ENCODE results near the gene F2RL1.
"Not testable (repeated sequence)": the region's sequence is repeated elsewhere in the genome, so short reads cannot be mapped to it uniquely, and the experiment has no call there.

The F2RL1 gene

GRCh38 chr5:76818844-76819831 lies at the start of gene F2RL1:
F2RL1 (plus strand) TSS chr5:76819030; CDS start chr5:76819183, 153 bp downstream.
- peak; percentile 82 for DNase-seq

- DNase-seq: not testable (repeated sequence)
These were observed 47.8 kb upstream of the F2RL1 start for GRCh38 chr5:76771041-76771440.

- DNase-seq: peak; percentile 23
These were observed 47.0 kb upstream of the F2RL1 start for GRCh38 chr5:76771705-76772405.

GRCh38 chr5:76775921-76776320 lies 42.9 kb upstream of the F2RL1 start:
- DNase-seq: no peak

- no peak for DNase-seq
These were observed 42.4 kb upstream of the F2RL1 start for GRCh38 chr5:76776391-76776790.

- DNase-seq: not testable (repeated sequence)
These were observed 38.2 kb upstream of the F2RL1 start for GRCh38 chr5:76780616-76781015.

- DNase-seq: no peak
These were observed 37.1 kb upstream of the F2RL1 start for GRCh38 chr5:76781775-76782174.

GRCh38 chr5:76782444-76782843 lies 36.4 kb upstream of the F2RL1 start:
- DNase-seq: no peak

- peak; percentile 52 for DNase-seq
These were observed 31.6 kb upstream of the F2RL1 start for GRCh38 chr5:76787237-76787636.

GRCh38 chr5:76788362-76788761 lies 30.5 kb upstream of the F2RL1 start:
- DNase-seq: no peak

- not testable (repeated sequence) for DNase-seq
These were observed 29.6 kb upstream of the F2RL1 start for GRCh38 chr5:76789275-76789674.

GRCh38 chr5:76789991-76790581 lies 28.7 kb upstream of the F2RL1 start:
- DNase-seq: peak; percentile 78

GRCh38 chr5:76790632-76791290 lies 28.1 kb upstream of the F2RL1 start:
- peak; percentile 97 for DNase-seq

- no peak for DNase-seq
These were observed 27.4 kb upstream of the F2RL1 start for GRCh38 chr5:76791461-76791860.

- DNase-seq: peak; percentile 59
These were observed 24.0 kb upstream of the F2RL1 start for GRCh38 chr5:76794871-76795270.

GRCh38 chr5:76799588-76799987 lies 19.2 kb upstream of the F2RL1 start:
- no peak for DNase-seq

GRCh38 chr5:76800579-76800978 lies 18.3 kb upstream of the F2RL1 start:
- DNase-seq: no peak

- no peak for DNase-seq
These were observed 17.5 kb upstream of the F2RL1 start for GRCh38 chr5:76801159-76801802.

GRCh38 chr5:76801803-76802195 lies 17.0 kb upstream of the F2RL1 start:
- DNase-seq: no peak

GRCh38 chr5:76804266-76804665 lies 14.6 kb upstream of the F2RL1 start:
- no peak for DNase-seq

GRCh38 chr5:76805821-76806505 lies 12.9 kb upstream of the F2RL1 start:
- peak; percentile 98 for DNase-seq

GRCh38 chr5:76807296-76807695 lies 11.5 kb upstream of the F2RL1 start:
- DNase-seq: peak; percentile 95

All from kidney glomerular epithelial cell (primary cell).